HL-60/S4 (cell line): Measurements from ENCODE around the gene CCL19.

ENCODE experiments used
- in situ Hi-C: fragments of 300-500 bp; cut with MboI; formaldehyde crosslinking; loops from 2 replicates; pipeline ENCODE4 v1.14.3; 2022; ENCODE audit warnings: low sequenced_read_pairs

CCL19 gene

GRCh38 chr9:34701023-34701768, 10.1 kb upstream of the CCL19 start:
- in situ Hi-C loops: no loop called here

- in situ Hi-C loops: no loop called here
These were observed 3.7 kb upstream of the CCL19 start for GRCh38 chr9:34694811-34695210.

- in situ Hi-C loops: no loop called here
These were observed 2.5 kb upstream of the CCL19 start for GRCh38 chr9:34693560-34693959.

GRCh38 chr9:34691936-34692315, 850 bp upstream of the CCL19 start:
- in situ Hi-C loops: no loop called here

GRCh38 chr9:34689512-34689911, 1.6 kb downstream of the CCL19 start:
- in situ Hi-C loops: no loop called here

GRCh38 chr9:34689116-34689470, 2.0 kb downstream of the CCL19 start:
- in situ Hi-C loops: no loop called here

GRCh38 chr9:34688329-34689115, 2.6 kb downstream of the CCL19 start:
- in situ Hi-C loops: no loop called here

GRCh38 chr9:34687276-34688030, 3.6 kb downstream of the CCL19 start:
- in situ Hi-C loops: no loop called here

GRCh38 chr9:34686732-34687131, 4.3 kb downstream of the CCL19 start:
- in situ Hi-C loops: no loop called here

GRCh38 chr9:34686231-34686630, 4.8 kb downstream of the CCL19 start:
- in situ Hi-C loops: no loop called here

GRCh38 chr9:34685591-34685990, 5.5 kb downstream of the CCL19 start:
- in situ Hi-C loops: no loop called here

GRCh38 chr9:34684816-34685215, 6.3 kb downstream of the CCL19 start:
- in situ Hi-C loops: no loop called here

GRCh38 chr9:34684145-34684544, 6.9 kb downstream of the CCL19 start:
- in situ Hi-C loops: no loop called here

GRCh38 chr9:34675869-34676268, 15.2 kb downstream of the CCL19 start:
- in situ Hi-C loops: no loop called here

GRCh38 chr9:34675048-34675714, 15.9 kb downstream of the CCL19 start:
- in situ Hi-C loops: no loop called here

GRCh38 chr9:34674440-34674839, 16.6 kb downstream of the CCL19 start:
- in situ Hi-C loops: no loop called here

- in situ Hi-C loops: no loop called here
These were observed 19.8 kb downstream of the CCL19 start for GRCh38 chr9:34671307-34671706.

- in situ Hi-C loops: no loop called here
These were observed 21.1 kb downstream of the CCL19 start for GRCh38 chr9:34669809-34670562.

- in situ Hi-C loops: no loop called here
These were observed 25.5 kb downstream of the CCL19 start for GRCh38 chr9:34665381-34666250.

GRCh38 chr9:34665067-34665380, 26.1 kb downstream of the CCL19 start:
- in situ Hi-C loops: no loop called here
